Choroid plexus epithelial cell (primary cell): ENCODE results near the gene SUPT20H.

Experiments used
- DNase-seq: peaks from one replicate; pipeline ENCODE4 v3.0.0-alpha.2; 2010; ENCODE audit warnings: low read depth
- H3K4me3 ChIP-seq: 2 replicates; pipeline ENCODE4 v1.5.1; 2011; ENCODE audit warnings: low read depth, mild to moderate bottlenecking, control low read depth, low read length, moderate library complexity
- TF ChIP-seq, protein P1 (sequence below): conservative IDR thresholded peaks from 2 replicates; pipeline ENCODE4 v1.5.1; 2011; ENCODE audit warnings: low read depth, mild to moderate bottlenecking, control low read depth, inconsistent platforms, low read length, moderate library complexity

SUPT20H gene

DNA sequence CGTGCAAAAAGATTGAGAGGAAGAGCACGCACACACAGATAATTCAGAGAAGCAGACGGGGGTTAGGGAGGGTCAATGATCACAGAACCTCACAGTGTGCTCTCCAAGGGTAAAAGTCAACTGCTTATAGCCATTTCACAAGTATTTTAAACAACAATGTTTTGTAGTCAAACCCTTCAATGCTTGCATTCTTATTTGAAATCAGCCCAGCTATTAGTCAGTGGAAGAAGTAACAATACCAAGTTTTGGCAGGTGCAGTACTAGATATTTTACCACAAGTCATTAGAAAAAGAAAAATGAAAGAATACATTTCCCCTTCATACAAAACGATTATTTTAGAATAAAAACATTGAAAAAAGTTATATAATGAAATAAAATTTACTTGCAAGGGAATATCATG lies 43.4 kb upstream of the SUPT20H start:
- peak; percentile 29 for DNase-seq
- no peak overlapping the region for H3K4me3 ChIP-seq
- TF ChIP-seq, protein P1, sequence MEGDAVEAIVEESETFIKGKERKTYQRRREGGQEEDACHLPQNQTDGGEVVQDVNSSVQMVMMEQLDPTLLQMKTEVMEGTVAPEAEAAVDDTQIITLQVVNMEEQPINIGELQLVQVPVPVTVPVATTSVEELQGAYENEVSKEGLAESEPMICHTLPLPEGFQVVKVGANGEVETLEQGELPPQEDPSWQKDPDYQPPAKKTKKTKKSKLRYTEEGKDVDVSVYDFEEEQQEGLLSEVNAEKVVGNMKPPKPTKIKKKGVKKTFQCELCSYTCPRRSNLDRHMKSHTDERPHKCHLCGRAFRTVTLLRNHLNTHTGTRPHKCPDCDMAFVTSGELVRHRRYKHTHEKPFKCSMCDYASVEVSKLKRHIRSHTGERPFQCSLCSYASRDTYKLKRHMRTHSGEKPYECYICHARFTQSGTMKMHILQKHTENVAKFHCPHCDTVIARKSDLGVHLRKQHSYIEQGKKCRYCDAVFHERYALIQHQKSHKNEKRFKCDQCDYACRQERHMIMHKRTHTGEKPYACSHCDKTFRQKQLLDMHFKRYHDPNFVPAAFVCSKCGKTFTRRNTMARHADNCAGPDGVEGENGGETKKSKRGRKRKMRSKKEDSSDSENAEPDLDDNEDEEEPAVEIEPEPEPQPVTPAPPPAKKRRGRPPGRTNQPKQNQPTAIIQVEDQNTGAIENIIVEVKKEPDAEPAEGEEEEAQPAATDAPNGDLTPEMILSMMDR: no peak

DNA sequence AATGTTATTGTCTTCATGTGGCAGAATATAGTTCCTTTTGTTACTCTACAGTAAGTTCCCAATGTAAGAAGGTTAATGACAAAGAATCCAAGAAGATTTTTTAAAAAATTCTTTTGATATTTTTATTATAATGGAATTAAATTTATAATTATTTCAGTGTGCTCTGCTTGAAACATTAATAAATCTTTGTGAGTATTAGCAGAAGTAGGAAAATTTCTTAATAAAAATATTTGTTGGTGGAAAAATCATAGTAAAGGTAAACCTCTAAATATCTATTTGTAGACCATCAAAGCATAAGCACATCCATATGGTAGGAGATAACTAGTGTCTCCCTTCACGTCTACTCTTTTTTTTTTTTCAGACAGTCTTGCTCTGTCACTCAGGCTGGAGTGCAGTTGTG lies 41.7 kb upstream of the SUPT20H start:
- no peak overlapping the region for H3K4me3 ChIP-seq
- TF ChIP-seq, protein P1: no peak
- no peak for DNase-seq

DNA sequence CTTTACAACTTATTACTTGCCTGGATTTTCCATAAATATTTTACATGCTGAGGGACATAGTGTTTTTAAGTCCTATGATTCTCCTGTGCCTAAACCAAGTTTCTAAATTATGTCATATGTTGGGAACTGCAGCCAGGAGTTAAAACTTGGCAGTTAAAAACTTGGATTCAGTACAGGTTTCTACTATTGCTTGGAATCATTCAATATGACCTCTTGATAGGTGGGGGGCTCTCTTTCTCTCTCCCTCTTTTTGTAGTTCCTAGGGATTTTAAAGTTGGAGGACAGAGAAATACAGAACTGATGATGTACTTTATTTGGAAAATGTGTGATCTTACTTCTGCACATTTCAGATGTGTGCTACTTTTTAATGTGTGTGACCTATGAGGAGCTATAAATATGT lies 41.2 kb upstream of the SUPT20H start:
- no peak overlapping the region for H3K4me3 ChIP-seq
- TF ChIP-seq, protein P1: no peak
- DNase-seq: no peak

DNA sequence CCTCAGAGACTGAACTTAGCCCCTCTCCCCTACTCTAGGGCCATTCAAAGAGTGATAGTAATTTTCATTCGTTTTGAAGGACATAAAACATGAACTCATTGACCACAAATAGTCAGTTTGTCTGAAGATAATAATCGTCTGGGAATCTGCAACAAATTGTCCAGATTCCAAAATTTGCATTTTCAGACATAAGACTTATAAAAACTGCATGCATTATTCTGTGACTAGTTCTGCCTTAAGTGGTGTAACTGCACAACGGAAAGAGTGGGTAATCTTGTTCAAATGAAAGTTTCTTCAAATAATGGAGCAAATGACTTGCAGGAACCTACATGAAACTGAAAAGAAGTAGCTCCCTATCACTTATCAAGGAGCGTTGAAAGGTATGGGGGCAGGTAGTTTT lies 37.6 kb upstream of the SUPT20H start:
- TF ChIP-seq, protein P1: no peak
- DNase-seq: no peak

DNA sequence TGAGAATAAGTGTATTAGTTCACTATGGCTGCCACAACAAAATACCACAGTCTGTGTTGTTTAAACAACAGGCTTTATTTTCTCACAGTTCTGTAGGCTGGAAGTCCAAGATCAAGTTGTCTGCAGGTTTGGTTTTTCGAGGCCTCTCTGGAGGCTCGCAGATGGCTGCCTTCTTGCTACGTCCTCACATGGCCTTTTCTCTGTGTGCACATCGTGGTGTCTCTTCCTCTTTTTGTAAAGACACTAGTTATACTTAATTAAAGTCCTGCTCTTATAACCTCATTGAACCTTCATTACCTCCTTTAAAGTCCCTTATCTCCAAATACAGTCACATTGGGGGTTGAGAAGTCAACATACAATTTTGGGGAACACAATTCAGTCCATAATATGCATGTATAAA lies 35.4 kb upstream of the SUPT20H start:
- H3K4me3 ChIP-seq: no peak overlapping the region
- TF ChIP-seq, protein P1: no peak
- DNase-seq: no peak

More for the DNA sequence above, 37.6 kb upstream of the SUPT20H start:
- no peak overlapping the region for H3K4me3 ChIP-seq

DNA sequence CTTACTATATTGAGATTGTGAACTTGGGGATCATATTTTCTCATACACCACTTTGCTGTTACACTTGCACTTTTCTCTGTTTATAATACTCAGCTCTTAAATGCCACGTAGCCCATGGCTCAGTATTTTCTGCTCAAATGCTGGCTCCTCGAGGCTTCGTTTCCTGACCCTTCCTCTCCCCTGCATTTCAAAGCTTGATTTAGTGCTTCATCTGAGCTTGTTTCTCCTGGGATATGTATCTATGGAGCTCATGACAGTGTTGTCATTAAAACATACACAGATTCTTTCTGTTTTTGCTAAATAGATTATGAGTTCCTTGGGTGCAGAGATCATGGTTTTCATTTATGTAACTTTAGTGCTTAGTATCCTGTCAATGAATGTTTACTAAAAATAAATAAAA lies 34.6 kb upstream of the SUPT20H start:
- no peak overlapping the region for H3K4me3 ChIP-seq
- DNase-seq: no peak
- TF ChIP-seq, protein P1: no peak

DNA sequence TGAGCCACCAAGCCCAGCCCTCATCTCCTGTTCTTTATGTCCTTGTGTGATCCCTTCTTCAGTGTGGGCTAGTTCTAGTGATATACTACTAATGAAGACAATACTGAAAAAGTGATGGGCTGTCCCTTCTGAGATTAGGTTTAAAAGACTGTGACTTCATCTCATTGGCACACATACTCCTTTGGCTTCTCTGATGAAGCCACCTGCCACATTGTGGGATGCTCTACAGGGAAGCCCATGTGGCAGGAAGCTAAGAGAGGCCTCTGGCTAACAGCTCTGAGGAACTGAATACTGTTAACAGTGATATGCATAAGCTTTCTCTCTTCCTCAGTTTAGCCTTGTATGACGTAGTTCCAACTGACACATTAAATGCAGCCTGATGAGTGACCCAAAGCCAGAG lies 32.3 kb upstream of the SUPT20H start:
- no peak overlapping the region for H3K4me3 ChIP-seq
- TF ChIP-seq, protein P1: no peak
- peak; percentile 36 for DNase-seq
